NCI-H510A (cell line): ENCODE results near the gene HERC2.
"Not testable (repeated sequence)": the region's sequence is repeated elsewhere in the genome, so short reads cannot be mapped to it uniquely, and the experiment has no call there.

Experiments
- DNase-seq: peaks from one replicate; lab custom pipeline; 2025; lab: John Stamatoyannopoulos, UW

Gene HERC2

DNA sequence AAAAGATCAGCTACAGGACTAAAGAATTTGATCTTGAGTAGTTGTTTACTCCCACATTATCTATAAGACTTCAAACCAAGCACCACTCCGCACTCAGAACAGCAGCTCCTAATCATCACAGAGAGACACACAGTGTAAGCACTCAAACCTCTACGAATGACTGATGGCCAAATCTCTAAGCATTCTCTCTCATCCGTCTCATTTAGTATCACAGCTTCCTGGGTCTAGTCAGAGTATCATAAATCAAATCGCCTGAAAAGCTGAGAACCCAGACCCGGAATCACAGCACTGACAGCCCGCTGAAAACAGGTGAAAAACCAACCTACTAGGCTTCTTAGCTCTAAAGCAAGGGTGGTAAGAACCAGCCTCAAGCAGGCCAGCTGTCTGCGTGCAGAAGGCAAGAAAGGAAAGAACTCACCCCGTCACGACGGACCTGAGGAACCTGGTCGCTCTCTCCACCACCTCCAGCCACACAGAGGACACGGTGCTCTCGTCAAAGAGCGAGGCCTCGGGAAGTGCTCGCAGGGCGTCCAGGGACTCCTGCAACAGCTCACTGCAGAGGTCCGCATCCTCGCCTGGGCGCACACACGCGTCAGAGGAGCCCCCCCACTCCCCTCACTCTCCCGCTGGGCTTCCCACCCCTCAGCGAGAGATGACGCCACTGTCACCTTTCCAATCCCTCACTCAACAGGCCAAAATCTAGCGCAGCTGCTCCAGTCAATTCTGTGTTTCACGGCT is 47.9 kb downstream of the HERC2 start:
- DNase-seq, result no peak

DNA sequence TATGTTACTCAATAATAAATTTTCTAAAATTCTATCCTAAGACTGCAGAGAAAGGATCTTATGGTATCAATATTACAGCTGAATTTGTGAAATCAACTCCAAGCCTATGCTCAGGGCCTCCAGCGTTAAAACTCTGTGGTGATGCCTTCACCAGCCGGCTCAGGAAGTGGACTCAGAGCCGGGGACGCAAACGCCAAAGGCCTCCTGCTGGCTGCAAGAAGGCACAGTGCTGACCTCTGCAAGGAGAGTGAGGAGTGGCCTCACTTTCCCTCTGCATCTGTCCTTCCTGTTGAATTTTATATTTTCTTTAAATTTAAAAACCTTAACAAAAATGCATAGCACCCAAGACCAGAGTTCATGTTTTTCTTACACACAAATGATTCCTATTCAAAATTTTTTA is 48.5 kb downstream of the HERC2 start:
- DNase-seq, result no peak

DNA sequence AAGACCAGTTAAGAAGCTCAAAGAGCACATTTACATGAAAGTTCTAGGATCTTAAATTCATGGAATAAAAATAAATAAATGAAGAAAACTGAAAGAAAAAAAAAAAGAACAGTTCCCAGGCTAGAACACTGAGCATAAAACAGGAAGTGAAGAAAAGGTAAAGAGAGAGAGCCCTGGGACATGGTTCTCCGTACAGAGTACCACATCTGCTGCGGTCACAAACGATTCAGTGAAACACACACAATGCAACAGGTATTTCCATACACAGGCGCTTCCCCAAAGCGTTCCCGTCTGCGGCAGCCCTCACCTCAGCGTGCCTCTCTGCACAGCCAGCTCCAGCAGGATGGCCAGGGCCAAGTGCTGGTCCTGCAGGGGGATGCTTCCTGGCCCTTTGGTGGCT is 49.4 kb downstream of the HERC2 start:
- no peak for DNase-seq

DNA sequence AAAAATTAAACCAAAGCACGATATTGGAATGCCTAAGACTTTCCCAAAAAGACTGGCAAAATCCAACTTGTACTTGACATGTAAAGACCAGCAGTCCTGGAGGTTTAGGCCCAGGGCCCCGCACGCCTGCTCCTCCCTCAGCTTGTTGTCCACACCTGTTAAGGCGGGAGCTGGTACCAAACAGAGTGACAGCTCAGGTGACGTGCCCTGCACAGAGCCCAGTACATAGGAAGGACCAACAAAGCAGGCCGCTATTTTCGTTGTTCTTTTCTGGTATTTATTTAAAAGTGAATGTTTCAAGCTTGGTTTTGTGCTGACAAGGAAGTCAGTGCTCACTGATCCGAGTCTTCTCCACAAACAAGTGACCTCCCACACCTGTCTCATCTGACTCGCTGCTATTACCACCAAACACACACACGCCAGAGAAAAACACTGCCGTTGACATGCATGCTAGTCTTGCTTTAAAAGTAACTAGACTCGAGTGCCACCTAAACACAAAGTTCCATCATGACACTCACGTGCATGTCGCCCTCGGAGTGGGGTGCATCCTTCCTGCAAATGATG is 50.2 kb downstream of the HERC2 start:
- DNase-seq, result no peak

DNA sequence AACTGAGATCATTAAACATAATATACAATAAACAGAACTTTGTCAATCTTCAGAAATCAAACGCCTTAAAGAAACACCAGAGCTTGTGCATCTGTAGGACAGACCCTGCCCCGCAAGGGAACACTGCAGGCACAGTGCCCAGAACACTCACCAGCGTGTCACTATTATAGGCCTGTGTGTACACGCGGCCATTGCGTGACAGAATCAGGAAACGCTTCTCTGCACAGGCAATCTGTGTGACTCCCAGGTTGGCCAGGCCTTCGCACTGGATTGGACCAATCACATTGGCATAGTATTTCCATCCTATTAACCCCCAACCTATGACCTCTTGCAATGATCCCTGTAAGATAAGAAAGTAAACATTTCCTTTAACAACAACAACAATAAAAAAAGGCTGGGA is 52.9 kb downstream of the HERC2 start:
- no peak for DNase-seq

DNA sequence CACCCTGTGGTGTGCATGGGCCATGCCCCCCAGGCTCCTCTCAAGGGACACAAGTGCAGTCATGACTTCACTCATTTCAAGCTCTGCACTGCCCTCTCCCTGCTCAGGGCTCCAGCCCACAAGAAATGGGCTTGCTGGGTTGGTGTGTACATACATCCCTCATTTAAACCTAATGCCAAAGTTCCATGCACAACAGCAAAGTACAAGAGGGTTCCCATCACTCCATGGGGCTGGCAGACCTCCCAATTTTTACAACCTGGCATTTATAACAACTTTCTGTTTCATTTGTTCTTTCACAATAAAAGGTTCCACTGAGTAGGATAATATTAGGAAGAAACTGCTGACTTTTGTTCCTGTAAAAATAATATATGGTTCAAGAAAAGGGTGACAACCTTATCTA is 54.3 kb downstream of the HERC2 start:
- DNase-seq, result no peak

DNA sequence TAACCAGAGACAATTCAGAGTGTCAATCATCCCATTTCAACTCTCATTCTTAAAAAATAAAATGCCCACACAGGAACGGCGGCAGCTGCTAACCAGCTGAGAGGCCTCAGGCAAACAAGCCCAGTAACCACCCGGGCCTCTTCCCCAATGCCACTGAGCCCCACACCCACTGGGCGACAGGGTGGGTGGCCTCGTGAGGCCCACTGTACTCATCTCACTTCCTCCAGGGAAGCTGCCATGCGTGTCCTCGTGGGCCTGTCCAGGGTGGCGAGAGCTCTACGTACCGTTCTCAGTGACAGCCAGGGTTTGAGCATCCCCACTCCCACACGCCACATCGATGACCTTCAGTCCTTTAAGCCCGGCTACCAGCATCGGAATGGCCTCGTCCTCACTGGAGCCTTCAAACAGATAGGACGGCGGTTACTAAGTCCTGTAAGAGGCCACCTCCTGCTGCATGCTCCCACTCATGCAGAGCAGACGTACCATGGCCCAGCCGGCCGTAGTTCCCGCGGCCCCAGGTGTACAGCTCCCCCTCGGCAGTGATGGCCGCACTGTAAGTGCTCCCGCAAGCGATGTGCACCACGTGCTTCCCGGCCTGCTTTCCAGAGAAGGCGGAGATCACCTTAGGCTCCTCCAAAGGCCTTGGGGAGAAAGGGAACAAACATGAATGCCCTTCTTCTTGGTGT is 56.5 kb downstream of the HERC2 start:
- DNase-seq, result no peak

DNA sequence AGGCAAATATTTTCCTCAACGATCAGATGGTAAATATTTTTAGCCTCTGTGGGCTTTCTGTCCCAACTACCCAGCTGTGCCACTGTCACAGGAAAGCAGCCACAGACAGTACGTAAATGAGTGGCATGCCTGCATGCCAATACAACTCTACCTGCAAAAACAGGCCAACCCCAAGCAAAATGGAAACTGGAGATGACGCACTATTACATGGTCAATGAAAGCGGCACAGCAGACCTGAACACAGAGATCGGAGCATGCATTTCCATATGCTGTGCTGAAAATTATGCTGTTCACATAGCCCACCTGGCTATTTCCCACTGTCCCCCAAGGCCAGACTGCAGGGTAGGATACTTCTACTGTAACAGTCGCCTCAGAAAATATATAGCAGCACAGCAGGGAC is 57.8 kb downstream of the HERC2 start:
- DNase-seq, result no peak

DNA sequence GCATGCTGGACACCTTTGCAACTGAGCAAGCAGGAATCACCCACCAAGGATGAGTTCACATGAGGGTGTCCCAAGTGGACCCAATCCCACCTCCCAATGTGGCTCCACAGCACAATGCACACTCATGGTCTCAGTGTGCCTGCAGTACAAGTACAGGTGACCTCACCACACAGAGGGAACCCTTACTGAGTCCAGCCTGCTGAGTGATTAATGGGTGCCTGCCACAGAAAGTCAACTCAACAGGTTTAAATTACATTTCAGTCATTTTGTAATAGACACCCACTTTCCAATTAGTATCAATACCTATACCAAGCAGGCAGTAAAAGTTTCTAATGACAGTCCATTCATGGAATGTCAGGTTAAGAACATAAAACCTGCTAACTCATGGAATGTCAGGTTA is 59.5 kb downstream of the HERC2 start:
- DNase-seq, result no peak

DNA sequence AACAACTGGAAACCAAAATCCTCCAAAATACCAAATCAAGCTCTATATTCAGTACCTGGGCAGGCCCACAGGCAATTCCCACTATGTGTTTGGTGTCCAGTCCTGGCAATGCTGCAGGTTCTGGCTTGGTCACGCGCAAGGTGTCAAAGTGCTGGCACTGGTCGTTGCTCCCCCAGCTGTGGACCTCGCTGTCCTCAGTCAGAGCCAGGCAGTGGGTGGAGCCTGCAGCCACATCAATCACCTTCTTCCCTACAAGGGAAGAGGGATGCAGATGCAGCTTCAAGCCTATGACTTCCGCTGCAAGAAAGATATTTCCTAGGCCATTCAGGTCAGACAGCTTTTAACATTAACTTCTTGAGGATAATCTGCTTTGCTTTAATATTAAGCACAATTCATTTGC is 61.3 kb downstream of the HERC2 start:
- no peak for DNase-seq

DNA sequence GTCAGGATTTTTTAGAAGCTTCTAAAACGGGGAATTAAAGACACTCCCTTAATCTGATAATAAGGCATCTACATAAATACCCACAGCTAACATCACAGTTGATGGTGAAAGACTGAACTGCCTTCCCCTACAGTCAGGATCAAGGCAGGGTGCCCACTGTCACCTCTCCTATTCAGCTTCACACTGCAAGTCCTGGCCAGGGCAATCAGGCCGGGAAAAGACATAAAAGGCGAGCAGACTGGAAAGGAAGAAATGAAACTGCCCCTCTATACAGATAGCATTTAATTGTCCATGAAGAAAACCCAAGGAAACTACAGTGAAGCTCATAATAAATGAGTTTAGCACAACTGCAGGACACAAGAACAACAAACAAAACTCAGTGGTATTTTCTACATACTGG is 61.7 kb downstream of the HERC2 start:
- no peak for DNase-seq

DNA sequence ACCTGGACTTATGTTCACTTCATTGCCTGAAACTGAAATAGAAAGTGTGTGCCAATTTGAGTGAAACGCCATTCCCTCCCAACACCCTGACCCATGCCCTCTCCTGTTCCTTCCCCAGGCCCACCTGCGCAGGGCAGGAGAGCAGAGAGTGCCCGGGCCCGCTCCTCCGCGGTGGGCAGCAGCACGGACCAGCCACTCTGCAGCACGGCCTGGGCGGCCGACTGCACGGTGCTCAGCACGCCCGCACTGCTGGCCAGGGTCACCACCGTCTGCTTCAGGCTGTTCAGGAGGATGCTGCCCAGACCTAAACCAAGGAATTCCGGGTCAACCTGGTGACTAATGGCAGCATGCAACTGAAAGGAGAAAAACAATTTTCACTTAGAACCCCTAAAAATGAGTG is 66.0 kb downstream of the HERC2 start:
- DNase-seq, result no peak

DNA sequence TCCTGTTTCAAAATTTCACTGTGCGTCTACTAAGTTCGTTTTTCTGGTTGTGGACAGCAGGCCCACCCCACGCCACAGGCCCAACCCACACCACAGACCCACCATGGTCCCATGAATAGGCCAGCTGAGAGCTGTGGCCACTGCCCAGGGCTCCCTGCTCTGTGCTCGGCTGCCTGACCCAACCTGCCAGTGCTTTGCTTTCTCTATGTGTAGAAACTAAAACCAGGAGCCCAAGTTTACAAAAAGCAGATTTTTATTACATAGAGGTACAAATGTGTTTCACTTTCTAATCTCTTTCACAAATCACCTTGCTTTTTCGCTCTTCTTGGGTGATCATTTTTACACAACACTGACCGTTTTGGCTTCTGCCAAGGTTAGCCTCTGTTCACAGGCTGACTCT is 69.1 kb downstream of the HERC2 start:
- no peak for DNase-seq

DNA sequence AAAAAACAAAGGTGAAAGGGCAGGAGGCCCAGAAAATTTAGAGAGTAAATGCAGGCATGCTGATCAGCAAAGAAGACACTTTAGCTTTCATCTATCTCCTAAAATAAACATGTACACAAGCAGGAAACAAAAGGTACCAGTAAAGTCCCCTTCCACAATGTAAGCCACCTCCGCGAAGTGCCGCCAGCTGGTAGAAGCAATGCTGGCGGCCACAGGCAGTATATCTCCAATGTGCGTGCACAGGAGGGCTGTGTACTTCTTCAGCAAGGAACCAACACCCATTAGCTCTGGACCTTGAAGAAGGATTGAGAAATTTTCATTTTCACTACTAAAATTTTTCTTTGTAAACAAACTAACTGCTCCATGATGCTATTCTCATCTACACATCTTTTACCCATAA is 75.4 kb downstream of the HERC2 start:
- no peak for DNase-seq

DNA sequence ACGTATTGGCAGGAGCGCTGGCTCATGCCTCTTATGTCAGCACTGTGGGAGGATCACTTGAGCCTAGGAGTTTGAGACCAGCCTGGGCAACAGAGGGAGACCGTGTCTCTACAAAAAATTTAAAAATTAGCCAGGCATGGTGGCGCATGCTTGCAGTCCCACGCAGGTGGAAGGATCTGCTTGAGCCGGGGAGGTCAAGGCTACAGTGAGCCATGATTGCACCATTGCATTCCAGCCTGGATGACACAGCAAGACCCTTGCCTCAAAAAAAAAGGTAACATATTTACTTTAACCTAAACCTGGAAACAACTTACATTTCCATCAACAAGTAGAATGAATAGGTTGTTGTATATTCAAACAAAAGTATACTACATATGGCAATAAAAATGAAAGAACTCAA is 78.1 kb downstream of the HERC2 start:
- no peak for DNase-seq

DNA sequence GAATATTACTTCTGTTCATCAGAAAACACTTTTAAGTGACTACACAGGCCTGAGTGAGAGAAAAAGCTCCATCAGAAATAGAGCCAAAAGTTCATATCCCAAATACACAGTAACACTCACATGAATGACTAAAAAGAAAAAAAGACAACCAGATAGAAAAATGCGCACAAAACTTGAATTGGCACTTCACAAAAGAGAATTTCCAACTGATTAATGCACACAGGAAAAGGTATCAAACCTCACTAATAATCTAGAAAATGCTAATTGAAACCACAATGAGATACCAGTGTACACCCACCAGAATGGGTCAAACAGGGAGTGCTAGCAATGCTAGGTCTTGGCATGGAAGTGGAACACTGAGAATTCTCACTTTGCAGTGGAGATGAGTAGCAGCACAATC is 78.6 kb downstream of the HERC2 start:
- DNase-seq, result no peak

DNA sequence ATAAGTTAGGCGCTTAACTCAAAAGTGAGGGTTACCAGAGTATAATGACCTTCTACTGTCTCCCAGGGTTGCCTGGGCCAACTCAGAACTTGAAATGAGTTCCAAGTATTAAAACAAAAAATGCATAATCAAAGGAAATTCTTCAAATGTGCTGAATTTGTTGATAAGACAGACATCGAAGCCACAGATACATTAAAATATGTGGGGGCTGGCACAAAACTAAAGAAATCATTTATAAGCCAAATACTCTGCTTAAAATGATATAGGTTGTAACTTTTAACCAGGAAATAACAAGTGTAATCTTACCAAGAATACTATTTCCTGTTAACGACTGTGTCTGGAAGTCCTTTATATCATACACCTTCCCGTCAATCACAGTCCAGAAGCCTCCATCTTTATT is 83.7 kb downstream of the HERC2 start:
- not testable (repeated sequence) for DNase-seq

DNA sequence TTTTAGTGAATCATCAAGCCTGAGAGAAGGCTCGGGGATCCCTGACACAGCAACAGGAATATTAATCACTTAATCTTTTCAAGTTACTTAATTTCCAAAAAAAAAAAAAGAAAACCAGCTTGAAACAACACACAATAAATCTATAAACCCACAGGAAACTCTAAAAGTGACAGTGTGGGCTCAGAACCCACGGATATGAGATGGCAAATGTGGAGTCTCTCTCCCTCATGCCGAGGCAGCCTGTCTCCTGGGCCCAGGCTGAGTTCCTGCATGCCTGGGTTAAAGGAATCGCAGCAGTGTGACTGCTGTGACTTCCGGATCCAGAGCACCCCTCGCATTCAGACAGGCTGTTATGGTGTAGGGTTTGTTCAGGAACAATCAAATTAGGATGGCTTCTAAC is 90.2 kb downstream of the HERC2 start:
- DNase-seq, result not testable (repeated sequence)

DNA sequence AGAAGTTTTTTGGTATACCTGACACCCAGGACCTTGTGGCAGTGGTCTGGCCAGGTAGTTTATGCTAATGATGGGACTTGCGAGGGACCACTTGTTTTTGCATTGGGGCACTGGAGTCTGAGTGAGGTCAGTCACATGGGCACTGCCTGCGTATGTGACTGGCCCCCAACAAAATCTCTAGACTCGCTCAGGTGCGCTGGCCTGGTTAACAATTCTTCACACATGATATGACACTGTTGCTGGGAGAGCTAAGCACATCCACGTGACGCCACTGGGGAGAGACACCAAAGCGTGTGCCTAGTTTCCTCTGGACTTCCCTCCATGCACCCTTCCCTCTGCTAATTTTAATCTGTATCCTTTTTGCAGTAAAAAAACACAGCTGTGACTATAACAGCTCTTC is 90.6 kb downstream of the HERC2 start:
- DNase-seq, result not testable (repeated sequence)

DNA sequence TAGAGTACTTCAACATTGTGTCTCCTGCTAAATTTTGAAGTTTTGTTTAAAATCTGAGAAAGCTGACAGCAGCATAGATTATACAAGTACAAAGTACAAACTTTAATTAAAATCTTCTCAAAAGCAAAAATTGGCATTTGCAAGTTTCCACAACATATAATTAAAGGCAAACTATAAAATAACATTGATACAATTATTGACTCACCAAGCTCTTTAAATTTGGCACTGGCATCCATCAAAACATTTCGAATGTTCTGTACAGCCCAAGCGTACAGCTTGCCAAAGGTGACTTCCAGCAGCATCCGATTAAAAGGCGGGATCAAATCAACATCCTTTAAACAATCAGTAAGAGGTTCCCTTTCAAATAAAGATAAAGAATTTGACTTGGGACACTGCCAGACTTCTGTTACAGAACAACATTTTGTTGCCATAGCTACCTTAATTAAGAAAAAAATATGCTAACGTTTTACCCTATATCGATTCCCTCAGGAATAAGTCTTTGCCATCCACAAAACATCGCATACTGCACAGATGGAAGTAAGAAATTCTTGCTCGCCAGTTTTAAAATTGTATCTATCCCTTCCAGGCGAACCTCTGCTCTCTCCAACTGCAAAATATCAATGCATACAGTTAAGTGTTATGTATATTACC is 92.9 kb downstream of the HERC2 start:
- not testable (repeated sequence) for DNase-seq

DNA sequence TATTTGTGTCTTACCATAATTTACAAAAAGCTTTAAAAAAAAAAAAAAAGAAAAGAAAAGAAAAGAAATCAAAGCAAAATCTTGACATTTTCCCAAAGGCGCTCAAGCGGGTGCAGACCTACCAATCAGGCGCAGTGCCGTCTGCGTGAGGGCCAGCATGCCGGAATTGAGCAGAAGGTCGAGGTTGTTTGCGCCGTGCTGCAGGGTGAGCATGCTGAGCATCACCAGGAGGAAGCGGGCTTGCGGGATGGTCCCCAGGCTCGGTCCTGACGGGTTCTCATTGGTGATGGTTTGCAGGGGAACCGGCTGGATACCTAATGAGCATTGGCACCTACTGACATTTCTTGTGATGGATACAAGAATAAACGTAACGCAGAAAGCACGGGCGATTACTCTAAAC is 93.9 kb downstream of the HERC2 start:
- DNase-seq, result no peak

DNA sequence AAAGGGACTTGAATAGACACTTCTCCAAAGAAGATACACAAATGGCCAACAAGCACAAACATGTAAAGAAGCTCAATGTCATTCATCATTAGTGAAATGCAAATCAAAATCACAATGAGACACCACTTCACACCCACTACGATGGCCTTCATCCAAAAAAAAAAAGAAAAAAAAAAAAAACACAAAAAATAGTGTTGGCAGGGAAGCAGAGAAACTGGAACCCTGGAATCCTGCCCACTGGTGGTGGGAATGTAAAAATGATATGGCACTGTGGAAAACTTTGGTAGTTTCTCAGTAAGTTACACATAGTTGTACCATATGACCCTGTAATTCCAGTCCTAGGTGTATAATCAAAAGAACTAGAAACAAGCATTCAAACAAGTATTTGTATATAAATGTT is 94.7 kb downstream of the HERC2 start:
- not testable (repeated sequence) for DNase-seq

DNA sequence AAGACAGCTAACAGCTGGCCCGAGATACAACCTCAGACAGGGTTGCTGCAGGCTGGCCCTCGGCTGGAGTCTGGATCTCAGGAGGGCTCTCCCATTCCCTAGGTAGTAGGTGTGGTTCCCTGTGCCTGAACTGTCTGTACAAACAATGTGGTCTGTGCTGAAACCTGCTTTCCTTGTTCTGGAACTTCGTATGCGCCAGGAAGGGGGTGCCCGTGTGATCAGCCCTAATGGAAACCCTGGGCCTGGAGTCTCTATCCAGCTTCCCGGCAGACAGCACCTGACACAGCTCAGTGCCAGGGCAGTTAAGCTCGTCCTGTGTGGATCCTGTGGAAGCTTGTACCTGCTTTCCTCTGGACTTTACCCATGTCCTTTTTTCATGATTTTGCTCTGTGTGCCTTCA is 99.4 kb downstream of the HERC2 start:
- DNase-seq, result not testable (repeated sequence)
